HG03064 (cell line): Measurements from ENCODE around the gene CYBA.
A peak's percentile ranks its signal among the peaks of the same experiment; 100 is the strongest.

ENCODE experiments used
- ATAC-seq: cut with Tn5 transposase; IDR thresholded peaks from one replicate; pipeline ENCODE4 v1.9.1; 2021; ENCODE audit warnings: low read depth; ENCODE audit not compliant: unreplicated experiment

The CYBA gene

DNA sequence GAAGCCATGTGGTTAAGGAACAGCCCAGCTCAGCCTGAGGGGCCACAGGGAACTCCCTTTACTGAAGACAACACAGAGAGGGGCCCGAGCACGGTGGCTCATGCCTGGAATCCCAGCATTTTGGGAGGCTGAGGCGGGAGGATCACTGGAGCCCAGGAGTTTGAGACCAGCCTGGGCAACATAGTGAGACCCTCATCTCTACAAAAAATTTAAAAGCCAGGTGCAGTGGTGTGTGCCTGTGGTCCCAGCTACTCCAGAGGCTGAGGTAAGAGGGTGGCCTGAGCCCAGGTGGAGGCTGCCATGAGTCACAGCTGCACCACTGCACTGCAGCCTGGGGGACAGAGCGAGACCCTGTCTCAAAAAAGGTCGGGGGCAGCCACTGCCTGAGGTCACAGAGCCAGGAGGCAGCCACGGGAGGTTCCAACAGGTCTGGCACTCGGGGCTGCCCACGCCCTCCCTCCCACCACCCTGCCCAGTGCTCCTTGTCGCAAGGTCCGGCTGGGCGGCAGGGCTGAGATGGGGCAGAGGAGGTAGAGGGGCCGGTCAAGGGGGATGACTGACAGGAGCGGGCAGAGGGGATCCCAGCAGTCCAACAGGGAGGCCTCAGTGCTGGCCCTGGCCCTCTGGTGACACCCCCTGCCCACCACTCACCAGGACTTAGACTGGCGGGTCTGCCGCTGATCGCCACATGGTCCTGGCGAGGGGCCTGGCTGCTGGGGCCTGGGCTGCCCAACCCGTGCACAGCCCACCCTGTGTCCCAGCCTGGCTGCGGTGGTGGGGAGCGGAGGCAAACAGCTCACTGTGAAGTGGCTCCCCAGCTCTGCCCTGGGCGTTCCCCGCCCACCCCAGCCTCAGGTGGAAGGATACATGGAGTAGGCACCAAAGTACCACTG lies 3.4 kb downstream of the CYBA start:
- ATAC-seq, result no peak

DNA sequence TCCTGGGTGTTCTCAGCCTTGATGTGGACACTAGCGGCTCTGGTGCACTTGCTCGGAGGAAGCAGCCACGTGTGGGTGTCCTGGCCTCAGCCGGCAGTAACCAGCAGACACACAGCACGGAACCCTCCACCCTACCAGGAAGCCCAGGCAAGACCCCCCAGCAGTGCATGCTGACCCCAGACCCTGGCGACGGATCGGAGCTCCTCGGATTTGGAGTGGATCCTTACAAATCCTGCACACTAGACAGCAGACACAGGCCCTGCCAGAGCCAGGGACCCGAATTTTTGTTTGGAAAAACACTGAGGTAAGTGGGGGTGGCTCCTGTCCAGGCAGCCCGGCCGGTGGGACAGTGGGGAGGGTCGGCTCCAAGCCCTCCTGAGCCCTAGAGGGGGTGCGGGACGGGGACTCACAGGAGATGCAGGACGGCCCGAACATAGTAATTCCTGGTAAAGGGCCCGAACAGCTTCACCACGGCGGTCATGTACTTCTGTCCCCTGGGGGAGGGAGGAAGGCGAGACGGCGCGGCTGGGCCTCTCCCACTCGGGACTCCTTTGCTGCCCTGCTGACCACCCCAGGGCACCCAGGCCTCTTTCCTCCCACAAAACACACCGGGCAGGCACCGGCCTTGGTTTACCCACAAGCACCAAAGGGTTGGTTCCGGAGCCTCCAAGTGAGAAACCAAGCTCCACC lies 4.4 kb downstream of the CYBA start:
- ATAC-seq, result no peak

DNA sequence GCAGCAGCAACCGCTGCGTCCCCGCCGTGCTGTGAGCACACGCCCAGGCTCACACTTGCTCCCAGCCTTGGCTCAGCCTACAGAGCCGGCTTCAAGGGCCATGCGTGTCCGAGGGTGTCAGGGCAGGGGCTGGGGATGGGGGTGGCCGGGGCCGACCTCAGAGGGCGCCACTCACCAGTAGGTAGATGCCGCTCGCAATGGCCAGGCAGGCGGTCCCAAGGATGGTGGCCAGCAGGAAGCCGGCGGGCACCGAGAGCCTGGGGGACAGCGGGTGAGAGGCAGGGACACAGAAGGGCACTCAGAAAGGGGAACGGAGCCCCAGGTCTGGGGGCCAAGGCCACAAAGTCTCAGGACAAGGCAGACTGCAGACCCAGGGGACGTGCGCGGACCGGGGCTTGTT lies 4.9 kb downstream of the CYBA start:
- ATAC-seq, result no peak

DNA sequence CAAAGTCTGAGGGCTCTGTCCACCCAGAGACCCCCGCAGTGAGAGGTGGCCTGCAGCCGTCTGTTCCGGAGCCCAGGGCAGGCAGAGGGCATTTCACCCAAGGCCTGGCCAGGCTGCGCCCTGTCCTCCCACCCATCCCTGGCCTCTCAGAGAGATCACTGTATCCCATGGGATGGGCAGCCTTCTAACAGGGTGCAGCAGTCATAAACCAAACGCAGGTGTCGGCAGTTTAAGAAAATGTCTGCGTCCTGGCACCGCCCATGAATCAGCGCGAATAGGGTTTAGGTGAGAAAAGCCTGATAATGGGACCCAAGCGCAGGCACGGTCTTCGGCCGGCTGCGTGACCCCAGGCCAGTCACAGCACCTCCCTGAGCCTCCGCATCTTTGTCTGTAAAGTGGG lies 5.4 kb downstream of the CYBA start:
- ATAC-seq, result no peak

DNA sequence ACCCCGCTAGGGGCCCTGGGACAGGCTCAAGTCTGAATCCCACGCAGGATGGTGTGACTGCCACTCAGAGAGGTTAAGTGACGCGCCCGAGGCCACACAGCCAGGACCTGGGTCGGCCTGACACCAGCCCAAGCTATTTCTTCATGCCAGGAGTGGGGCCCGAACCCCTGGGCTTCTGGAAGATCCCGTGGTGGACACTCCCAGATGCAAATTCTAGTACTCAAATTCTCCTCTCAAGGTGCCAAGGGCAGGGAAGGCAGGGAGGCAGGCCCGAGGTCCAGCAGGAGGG lies 7.3 kb downstream of the CYBA start:
- no peak for ATAC-seq

DNA sequence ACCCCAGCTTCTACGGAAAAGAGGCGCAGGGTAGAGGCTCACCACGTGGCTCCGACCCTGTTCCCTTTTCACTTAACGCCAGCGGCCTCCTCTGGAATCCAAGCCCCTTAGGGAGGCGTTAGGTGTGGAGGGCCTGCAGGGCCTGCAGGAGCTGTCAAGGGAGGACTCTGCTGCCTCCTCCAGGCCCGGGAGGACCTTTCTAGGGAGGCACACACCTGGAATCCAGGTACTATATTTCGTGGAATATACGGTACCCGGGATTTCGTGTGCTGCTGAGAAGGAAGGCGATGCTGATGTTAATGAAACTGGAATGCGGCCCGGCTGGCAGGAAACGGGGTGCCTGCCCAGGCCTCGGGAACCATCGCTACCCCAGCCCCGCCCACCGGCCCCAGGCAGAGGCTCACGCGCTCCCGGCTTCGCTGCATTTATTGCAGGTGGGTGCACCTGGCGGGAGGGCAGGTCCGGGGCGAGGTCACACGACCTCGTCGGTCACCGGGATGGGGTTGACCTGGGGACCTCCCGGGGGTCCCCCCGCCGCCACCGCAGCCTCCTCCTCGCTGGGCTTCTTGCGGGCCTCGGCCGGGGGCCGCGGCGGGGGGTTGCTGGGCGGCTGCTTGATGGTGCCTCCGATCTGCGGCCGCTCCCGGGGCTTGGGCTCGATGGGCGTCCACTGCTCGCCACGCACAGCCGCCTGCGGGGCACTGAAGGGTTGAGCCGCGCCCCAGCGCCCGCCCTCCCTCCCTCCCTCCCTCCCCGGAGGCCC lies 7.8 kb downstream of the CYBA start:
- no peak for ATAC-seq

DNA sequence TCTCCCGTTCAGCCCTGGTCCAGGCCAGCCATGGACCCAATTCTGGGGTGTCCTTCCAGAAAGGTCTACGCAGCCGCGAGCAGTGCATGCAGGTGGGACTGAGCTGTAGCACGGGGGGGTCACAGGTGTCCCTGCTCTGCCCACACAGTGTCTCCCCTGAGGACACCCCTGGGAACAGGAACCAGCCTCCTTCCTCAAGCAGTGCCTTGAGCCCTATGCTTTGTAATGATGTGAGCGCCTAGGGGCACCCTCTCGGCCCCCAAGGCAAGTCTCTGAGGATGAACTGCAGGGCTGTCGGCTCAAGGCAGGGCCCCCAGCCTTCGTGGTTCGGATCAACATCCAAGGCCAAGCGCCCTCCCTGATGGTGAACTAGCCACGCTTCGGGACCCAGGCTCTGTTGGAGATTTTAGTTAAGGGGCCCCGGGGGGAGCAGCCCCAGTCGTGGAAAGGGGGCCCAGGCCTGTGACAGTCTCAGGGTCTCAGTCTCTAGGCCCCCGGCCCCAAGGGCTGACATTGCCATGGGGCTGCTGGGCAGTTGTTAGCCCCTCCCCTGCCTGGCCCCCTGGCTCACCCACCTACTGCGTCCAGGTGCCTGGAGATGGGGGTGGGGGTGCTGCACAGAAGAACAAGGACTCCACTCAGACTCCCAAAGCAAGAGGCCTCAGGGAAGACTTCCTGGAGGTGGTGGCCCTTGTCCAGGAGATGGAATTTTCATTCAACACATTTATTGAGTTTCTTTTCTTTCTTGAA lies 10.2 kb downstream of the CYBA start:
- ATAC-seq, result no peak

DNA sequence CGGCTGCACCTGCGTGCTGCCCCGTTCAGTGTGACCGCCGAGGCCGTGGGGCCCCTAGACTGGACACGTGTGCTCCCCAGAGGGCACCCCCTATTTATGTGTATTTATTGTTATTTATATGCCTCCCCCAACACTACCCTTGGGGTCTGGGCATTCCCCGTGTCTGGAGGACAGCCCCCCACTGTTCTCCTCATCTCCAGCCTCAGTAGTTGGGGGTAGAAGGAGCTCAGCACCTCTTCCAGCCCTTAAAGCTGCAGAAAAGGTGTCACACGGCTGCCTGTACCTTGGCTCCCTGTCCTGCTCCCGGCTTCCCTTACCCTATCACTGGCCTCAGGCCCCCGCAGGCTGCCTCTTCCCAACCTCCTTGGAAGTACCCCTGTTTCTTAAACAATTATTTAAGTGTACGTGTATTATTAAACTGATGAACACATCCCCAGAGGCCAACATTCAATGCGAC lies 10.8 kb downstream of the CYBA start:
- no peak for ATAC-seq

DNA sequence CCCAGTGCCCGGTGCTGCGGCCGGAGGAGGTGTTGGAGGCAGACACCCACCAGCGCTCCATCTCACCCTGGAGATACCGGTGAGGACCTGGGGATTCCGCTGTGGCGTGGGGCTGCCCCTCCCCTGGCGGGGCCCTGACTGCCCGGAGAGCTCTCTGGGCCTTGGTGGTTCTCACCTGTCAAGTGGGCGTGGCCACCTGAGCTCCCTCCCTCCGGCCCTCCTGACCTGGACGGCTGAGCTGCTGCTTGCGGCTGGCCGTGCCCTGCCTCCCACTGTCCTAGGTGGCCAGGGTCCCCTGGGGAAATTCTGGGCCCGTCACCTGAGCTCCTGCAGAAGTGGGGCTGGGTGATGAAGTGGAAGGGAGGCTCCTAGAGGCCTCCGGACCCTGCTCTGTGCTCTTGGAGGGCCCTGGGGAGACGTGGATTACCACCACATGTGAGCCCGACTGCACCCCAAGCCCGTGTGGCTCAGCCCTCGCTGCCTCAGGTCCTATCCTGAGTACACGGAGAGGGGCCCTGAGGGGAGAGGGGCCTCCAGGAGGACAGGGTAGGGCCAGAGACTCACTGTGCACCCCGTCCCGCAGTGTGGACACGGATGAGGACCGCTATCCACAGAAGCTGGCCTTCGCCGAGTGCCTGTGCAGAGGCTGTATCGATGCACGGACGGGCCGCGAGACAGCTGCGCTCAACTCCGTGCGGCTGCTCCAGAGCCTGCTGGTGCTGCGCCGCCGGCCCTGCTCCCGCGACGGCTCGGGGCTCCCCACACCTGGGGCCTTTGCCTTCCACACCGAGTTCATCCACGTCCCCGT lies 11.4 kb downstream of the CYBA start:
- no peak for ATAC-seq

DNA sequence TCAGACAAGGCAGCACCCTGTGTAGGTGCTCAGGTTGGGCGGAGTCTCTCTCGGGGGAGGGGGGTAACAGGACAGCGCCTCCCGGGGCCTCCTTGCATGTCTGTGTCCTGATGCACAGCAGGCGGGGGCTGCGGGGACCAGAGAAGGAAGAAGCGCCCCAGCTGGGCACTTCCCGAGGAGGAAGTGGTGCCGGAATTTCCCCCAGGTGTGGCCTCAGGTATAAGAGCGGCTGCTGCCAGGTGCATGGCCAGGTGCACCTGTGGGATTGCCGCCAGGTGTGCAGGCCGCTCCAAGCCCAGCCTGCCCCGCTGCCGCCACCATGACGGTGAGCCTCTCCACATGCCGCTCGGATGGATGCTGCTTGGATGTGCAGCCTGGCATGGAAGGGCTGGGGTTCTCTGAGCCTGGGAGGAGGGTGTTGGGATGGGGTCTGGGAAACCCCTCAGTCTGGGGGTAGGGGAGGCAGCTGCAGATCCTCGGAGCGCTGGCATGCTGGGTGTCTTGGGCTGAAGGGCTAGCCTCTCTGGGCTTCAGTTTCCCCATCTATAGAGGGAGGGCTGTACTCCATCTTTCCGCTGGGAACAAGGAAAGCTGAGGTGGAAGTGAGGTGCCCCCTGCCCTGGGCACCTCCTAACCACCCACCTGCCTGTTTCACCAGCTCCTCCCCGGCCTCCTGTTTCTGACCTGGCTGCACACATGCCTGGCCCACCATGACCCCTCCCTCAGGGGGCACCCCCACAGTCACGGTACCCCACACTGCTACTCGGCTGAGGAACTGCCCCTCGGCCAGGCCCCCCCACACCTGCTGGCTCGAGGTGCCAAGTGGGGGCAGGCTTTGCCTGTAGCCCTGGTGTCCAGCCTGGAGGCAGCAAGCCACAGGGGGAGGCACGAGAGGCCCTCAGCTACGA lies 12.3 kb downstream of the CYBA start, which contains the start of gene IL17C:
IL17C (plus strand) TSS at position 250 of the 908 bp plus-strand sequence; CDS start at position 320, 70 bp downstream.
- no peak for ATAC-seq

DNA sequence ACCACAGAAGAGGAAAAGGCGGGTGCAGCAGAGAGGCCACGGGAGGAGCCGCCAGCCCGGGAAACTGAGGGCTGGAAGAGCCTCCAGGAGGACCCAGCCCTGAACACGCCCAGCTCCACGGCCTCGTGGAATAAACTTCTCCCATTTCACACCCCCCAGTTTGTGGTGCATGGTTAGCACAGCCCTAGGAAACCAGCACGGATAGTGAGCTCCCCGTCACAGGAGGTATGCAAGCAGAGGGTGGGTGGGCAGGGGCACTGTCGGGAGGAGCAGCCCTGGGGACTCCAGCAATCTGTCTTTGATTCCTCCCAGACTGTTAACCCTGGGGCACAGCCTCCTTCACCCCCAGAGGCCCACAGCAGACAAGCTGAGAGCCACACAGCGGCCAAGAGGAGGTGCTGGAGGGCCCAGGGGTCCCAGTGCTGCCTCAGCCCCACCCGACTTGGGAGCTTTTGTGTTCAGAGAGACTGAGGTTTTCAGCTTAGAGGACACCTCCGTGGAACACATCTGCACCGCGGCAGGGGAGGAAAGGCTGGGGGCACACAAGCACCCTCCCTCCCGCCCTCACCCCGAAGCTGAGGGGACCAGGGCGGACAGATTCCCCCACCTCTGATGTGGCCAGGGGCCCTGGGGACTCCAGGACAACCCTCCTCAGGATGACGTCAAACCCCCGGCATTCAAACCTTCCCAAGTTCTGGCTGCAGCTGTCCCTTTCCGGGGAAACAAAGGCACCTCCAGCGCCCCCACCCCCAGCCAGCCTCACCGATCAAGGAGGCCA lies 14.2 kb downstream of the CYBA start:
- no peak for ATAC-seq

DNA sequence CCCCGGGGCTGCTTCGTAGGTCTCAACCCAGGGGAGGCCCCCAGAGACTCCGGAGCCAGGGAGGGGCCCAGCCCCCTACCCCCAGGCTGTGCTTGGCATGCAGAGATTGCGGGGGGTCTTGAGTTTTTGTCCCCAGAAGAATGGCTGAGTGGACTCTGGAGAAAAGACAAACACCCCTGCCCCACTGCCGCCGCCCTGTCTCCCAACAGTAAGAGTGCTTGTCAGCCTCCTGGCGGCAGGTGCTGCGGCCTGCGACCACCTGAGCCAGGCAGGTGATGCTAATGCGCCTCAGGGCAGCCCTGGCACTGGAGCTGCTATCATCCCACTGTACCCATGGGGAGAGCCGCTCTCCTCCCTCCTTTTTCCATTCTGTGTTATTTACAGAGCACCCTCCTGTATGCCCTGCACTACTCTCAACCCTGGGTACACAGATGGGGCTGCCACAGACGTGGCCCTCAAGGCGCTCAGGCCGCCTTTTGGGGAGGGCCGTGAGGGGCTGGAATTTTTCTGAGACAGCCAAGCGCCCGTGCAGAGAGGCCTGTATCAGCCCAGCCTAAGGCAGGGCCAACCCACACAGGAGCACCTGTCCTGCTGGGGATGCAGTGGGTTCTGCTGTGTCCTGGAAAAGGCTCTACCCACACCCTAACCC lies 15.1 kb downstream of the CYBA start:
- ATAC-seq, result no peak

DNA sequence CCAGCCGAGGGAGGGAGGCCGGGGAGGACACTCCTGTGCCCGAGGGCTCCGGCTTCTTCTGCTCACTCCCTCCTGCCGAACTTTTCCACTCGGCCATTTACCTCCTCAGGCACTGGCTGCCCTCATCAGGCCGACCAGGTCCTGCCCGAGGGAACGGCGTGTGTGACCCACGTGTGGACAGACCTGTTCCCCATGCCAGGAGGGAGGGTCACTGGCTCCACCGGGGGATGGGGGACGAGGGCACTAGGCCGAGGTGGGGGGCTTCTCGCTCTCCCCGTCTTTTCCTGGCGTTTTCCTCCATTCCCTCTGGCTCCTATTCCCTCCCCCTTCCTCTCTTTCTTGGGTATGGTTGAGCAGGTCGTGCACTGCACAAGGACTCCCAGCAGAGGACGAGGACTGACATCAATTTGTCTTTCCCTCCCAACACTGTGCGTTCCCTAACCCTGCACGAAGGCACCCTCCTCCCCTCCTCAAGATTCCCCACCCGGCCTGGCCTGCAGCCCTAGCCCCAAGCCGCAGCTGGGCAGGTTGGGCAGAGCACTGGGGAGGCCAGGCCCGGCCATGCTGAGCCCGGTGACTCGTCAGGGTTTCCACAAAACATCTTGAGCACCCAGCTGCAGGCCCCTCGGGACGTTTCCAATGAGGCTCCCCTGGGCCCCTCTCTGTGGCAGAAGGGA lies 15.7 kb downstream of the CYBA start:
- no peak for ATAC-seq

DNA sequence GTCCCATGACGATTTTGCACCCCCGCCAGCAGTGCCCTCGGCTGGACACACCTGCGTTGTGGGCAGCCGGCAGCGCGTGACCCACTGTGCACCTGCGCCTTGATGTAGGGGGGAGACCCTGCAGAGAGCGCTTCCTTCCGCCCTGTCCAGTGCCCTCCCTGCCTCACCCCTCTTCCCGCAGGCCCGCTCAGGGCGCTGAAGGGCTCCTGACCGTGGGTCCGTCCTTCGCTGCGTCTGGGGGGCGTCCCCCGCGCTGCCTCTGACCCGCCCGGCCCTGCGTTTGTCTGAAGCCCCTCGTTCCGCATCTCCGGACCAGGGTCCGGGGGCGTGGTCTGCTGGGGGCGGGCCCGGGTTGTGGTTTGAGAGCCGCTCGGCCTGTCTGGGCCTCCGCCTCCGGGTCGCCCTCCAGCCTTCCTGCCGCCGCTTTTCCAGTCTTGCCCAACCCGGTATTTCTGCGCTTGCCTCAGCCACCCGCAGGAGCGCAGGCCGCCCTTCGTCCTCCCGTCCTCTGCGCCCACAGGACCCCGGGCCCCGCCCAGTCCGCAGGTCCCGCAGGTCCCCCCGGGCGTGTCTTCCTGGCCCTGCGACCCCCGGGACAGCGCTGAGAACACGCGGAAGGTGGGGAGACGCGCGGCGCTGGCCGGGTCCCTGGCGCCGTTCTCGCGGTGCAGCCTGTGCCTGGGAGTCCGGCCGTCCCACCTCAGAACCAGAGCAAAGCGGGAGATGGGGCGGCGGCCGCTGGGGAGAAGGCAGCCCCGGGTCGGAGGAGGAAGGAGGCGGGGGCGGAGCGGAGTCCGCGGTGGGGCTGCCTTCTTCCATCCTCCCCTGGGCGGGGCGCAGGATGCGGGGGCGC lies 16.5 kb downstream of the CYBA start:
- ATAC-seq, result peak; percentile 46

DNA sequence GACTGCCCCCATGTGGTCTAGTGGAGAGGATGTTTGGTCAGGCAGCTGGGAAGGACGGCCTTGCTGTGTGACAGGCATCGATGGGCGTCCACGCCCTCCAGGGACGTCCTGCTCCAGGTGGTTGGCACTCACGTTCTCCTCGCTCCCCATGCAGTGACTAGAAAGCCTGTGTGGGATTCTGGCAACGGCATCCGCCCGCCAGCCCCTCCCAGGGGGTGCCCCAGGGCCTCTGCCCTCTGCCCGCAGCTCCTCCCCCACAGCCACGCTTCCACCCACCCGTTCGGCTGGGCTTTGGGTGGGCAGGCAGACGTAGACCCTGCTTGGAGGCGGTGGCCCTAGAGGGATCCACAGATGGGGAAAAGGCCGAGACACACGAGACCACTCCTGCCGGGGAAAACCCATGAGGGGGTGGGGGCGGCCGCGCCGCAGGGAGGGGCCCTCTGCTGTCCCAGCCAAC lies 17.1 kb downstream of the CYBA start:
- peak; percentile 27 for ATAC-seq

DNA sequence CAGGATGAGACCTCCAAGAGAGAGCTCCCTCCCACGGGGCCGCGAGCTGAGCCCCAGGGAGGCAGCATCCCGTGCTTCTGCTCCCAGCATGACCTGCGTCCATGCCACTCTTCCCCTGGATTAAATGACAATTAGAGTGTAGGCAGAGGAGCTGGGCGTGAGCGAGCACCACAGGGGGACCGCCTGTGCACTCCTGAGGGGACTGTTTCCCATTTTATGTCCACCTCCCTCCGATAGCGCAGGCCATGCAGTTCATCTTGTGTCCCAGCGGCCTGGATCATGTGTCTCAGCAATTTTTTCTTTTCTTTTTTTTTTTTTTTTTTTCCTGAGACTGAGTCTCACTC lies 18.3 kb downstream of the CYBA start:
- ATAC-seq, result no peak
